ENCODE data around the gene DCTN4. TPM values are rescaled to one million over a fixed set of nuclear protein-coding genes. Genes with fewer than 3 reads are reported as not detected.

Gene DCTN4
- total RNA-seq, 4 donors from 2014 or later, result 48.5 to 59.7 (median 49.3) TPM

DNA sequence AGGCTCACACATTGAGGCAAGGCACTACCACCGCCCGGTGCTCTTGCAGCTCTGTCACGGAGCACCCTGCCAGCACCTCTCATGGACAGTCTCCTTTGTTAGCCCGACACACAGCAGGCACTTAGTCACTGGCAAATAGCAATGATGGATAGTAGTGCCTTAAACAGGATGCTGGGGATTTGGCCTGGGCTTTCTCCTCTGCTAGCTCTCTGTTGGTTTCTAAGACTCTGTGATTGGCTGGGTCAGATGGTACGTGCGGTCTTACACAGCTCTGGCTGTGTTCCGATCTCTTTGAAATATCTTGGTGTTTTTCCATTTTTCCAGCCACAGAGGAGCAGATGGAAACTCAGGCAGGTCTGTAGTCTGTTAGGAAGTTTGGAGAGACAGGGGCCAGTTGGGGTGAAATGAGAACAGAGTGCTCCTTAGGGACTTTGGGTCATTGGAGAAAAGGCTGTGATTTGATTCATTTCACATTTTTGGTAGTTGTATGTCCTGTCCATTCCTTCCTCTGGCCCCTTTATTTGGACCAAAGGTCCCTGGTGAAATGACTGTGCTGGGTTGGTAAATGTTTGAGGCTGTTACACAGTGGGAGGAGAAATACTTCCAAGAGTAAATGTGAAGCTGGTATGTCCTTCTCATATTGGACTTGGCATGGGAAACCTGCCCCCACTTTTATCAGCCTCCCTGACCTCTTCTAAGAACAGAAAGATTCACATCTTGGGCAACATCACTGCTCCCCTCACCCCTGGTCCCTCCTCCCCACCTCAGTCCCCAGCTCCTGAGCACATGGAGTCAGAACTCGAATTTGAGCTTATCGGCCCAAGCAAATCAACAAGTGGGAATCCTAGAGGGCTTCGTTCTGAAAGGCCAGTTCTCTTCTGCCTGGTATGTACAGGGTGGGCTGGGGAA, 23.1 kb upstream of the DCTN4 start:
- Histone ChIP-seq H3K9me3 (no peaks in the 10 kb centered on the region), H3K4me1 (peaks cover 59 to 72% (median 65%) of the 10 kb centered on the region in 4 donors), H3K27ac (replicated peaks in 1 of 4) (peak overlapping the region; percentile 90 to 95 (median 93)), H3K27me3 (no peaks in the 10 kb centered on the region), H3K36me3 (no peaks in the 10 kb centered on the region), H3K4me3 (peak overlapping the region; percentile 5 to 93 (median 75))
- peak; percentile 95 for DNase-seq (ENCODE audit: extremely low spot score)
- TF ChIP-seq CTCF (IDR thresholded peaks at IDR 0.05) (no peak), POLR2AphosphoS5 (IDR thresholded peaks at IDR 0.05) (peak; percentile 73 to 86)
- WGBS, result 54% methylated on average over 7 of the region's 10 CpGs
- intact Hi-C loops (cut with DNase I), result loop anchor here (10.0 kb wide), 1 partner anchor 223 kb away; no protein-coding TSS in a partner anchor

DNA sequence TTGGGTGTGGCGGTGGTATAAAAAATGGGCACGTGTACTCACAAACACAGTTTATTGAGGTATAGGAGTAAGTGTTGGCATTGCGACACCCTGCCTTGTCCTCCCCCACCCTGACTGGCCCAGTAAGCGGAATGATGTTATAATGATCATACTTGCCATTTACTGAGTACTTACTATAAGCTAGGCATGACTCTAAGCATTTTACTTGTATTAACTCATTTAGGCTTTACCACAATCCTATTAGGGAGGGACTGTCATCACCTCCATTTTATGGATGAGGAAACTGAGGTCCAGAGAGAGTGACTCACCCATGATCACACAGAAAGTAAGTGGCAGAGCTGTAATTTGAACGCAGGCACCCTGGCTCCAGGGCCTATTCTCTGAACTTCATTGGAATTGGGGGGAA, 22.0 kb upstream of the DCTN4 start:
- Histone ChIP-seq H3K27me3 (no peaks in the 10 kb centered on the region), H3K27ac (replicated peaks in 1 of 4) (peak overlapping the region; percentile 90 to 95 (median 93)), H3K4me1 (peaks cover 60 to 70% (median 65%) of the 10 kb centered on the region in 4 donors), H3K4me3 (peak overlapping the region; percentile 60 to 93 (median 75)), H3K36me3 (no peaks in the 10 kb centered on the region), H3K9me3 (no peaks in the 10 kb centered on the region)
- no peak for DNase-seq (ENCODE audit: extremely low spot score)
- TF ChIP-seq CTCF (IDR thresholded peaks at IDR 0.05) (no peak), POLR2AphosphoS5 (IDR thresholded peaks at IDR 0.05) (no peak), POLR2A (IDR thresholded peaks at IDR 0.05; ENCODE audit: low read depth) (no peak), EP300 (IDR thresholded peaks at IDR 0.05) (no peak)
- WGBS, result 87% methylated on average over 5 of the region's 5 CpGs
- intact Hi-C loops (cut with DNase I), result loop anchor here (10.0 kb wide), 1 partner anchor 224 kb away; no protein-coding TSS in a partner anchor

- WGBS, result 61% methylated on average over 6 of the region's 6 CpGs
- H3K4me3 ChIP-seq, result peak overlapping the region; percentile 60 to 93 (median 75)
- no peak for DNase-seq (ENCODE audit: extremely low spot score)
- H3K27me3 ChIP-seq, result no peaks in the 10 kb centered on the region
- H3K27ac ChIP-seq (replicated peaks in 1 of 4), result peak overlapping the region; percentile 90 to 95 (median 93)
- H3K36me3 ChIP-seq, result no peaks in the 10 kb centered on the region
- no peaks in the 10 kb centered on the region for H3K9me3 ChIP-seq
- peaks cover 60 to 70% (median 65%) of the 10 kb centered on the region in 4 donors for H3K4me1 ChIP-seq
- TF ChIP-seq POLR2A (IDR thresholded peaks at IDR 0.05; ENCODE audit: low read depth) (no peak), POLR2AphosphoS5 (IDR thresholded peaks at IDR 0.05) (peak; percentile 82), EP300 (IDR thresholded peaks at IDR 0.05) (peak; percentile 44), CTCF (IDR thresholded peaks at IDR 0.05) (no peak)
- intact Hi-C loops (cut with DNase I), result loop anchor here (10.0 kb wide), 1 partner anchor 225 kb away; no protein-coding TSS in a partner anchor
Measured at GRCh38 chr5:150780187-150780692, 21.4 kb upstream of the DCTN4 start.

DNA sequence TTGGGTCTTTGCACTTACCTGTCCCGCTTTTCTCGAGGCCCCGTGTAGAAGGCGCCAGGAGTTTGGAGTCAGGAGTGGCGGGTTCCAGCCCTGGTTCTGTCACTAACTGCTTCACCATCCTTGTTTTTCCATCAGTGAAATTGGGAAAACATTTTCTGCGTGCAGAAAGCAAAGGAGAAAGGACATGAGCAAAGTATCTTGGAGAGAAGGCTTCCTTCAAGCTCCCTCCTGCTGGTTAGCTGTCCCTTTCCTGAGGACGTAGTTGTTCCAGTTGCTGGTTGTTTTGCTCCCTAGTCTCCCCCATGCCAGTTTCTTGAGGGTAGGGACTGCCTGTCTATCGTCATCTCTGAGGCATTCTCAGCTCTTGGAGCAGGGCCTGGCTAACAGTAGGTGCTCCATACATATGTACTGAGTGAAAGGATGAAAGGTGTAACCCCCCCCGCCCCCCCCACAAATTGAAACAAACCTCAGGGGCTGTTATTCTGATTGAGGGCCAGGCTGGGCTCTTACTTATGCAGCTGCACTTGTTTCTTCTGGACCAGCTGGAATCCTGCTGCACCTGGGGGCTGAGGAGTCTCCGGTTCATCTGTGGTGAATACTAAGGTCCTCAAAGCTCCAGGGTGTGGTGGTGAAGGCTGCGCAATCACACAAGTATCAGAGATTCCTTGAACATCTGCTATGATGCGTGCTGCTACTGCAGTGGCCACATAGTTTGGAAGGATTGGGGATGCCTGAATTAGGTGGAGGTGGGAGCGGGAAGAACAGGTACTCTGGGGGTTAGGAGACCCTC, 20.8 kb upstream of the DCTN4 start:
- WGBS, result 33% methylated on average over 12 of the region's 13 CpGs
- intact Hi-C loops (cut with DNase I), result loop anchor here (10.0 kb wide), 1 partner anchor 225 kb away; no protein-coding TSS in a partner anchor
- Histone ChIP-seq H3K4me1 (peaks cover 60 to 65% (median 63%) of the 10 kb centered on the region in 4 donors), H3K27ac (replicated peaks in 1 of 4) (peak overlapping the region; percentile 90 to 95 (median 93)), H3K36me3 (no peaks in the 10 kb centered on the region), H3K4me3 (peak overlapping the region; percentile 60 to 93 (median 75)), H3K27me3 (no peaks in the 10 kb centered on the region), H3K9me3 (no peaks in the 10 kb centered on the region)
- DNase-seq (ENCODE audit: extremely low spot score), result no peak
- TF ChIP-seq EP300 (IDR thresholded peaks at IDR 0.05), result no peak
- no peak for TF ChIP-seq POLR2AphosphoS5 (IDR thresholded peaks at IDR 0.05)
